ENCODE results near the gene MRPL33. TPM values are rescaled to one million over a fixed set of nuclear protein-coding genes. Genes with fewer than 3 reads are reported as not detected.

The MRPL33 gene
- total and polyA plus RNA-seq, 2 of the 13 experiments (the other 11 are each of a cell fraction or from before 2014, with no cell fraction given) = 69.7 to 218 TPM

DNA sequence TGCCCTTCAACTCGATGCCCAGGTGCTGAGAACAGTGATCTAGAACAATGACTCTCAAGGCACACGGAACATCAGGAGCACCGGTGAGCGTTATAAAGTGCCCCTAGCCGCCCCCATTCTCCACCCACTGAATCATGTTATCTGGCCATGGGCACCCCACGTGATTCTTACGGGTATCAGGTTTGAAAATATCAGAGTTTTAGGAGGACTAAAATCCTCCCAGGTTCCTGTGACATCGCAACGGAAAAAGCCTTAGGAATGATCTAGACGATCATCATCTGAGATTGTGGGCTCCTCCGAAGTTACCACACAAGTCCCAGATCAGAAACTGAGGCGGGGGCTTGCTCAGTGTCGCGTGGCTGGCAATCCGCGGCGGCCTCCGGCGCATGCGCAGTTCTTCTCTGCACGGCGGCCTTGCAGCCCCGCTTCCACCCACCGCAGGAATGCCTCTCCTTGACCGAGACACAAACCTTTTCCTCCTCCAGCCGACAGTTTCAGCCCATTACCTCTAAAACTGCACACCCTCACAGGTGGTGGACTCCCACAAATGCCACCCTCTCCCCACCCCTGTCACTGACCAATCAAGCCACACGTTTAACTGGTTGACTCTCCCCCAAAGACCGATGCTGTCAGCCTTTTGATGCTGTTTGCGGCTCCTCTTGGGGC is 5.8 kb upstream of the MRPL33 start (continued):
- TF ChIP-seq ZNF652 (CRISPR knock-in tag; IDR thresholded peaks at IDR 0.05; ENCODE audit: borderline replicate concordance, low read depth) (no peak), RXRA (CRISPR knock-in tag; IDR thresholded peaks at IDR 0.05) (0 out of 2 replicates have a peak, but pooled peaks have one; percentile 15), FOXA1 (IDR thresholded peaks at IDR 0.05) (no peak), FOXA1 (CRISPR knock-in tag; IDR thresholded peaks at IDR 0.05) (no peak), YEATS4 (CRISPR knock-in tag; IDR thresholded peaks at IDR 0.05; ENCODE audit: borderline replicate concordance) (peak; percentile 26; the same call in 1 of the 2 replicates), RBFOX2 (IDR thresholded peaks at IDR 0.05; ENCODE audit: low read depth, low read length) (peak; percentile 63), ATF7-NPFF (CRISPR knock-in tag; IDR thresholded peaks at IDR 0.05; ENCODE audit: low read depth) (peak; percentile 58; the same call in 1 of the 2 replicates), ZNF746 (CRISPR knock-in tag; IDR thresholded peaks at IDR 0.05) (no peak), TCF7 (IDR thresholded peaks at IDR 0.05; ENCODE audit: low read depth) (no peak), MAZ (IDR thresholded peaks at IDR 0.05; ENCODE audit: borderline replicate concordance, low read depth, low read length) (0 out of 2 replicates have a peak, but pooled peaks have one; percentile 48), MAZ (CRISPR knock-in tag; IDR thresholded peaks at IDR 0.05; ENCODE audit: low read depth) (peak; percentile 46; the same call in 1 of the 2 replicates), KDM2A (CRISPR knock-in tag; IDR thresholded peaks at IDR 0.05; ENCODE audit: borderline replicate concordance, low read depth) (peak; percentile 51; the same call in 1 of the 2 replicates), ZSCAN22 (CRISPR knock-in tag; IDR thresholded peaks at IDR 0.05) (no peak), CHD2 (IDR thresholded peaks at IDR 0.05; ENCODE audit: low read depth, low read length) (no peak)
- TF ChIP-seq, protein P1, sequence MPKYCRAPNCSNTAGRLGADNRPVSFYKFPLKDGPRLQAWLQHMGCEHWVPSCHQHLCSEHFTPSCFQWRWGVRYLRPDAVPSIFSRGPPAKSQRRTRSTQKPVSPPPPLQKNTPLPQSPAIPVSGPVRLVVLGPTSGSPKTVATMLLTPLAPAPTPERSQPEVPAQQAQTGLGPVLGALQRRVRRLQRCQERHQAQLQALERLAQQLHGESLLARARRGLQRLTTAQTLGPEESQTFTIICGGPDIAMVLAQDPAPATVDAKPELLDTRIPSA (CRISPR knock-in tag; IDR thresholded peaks at IDR 0.05; ENCODE audit: borderline replicate concordance) = no peak
- TF ChIP-seq, protein P2, sequence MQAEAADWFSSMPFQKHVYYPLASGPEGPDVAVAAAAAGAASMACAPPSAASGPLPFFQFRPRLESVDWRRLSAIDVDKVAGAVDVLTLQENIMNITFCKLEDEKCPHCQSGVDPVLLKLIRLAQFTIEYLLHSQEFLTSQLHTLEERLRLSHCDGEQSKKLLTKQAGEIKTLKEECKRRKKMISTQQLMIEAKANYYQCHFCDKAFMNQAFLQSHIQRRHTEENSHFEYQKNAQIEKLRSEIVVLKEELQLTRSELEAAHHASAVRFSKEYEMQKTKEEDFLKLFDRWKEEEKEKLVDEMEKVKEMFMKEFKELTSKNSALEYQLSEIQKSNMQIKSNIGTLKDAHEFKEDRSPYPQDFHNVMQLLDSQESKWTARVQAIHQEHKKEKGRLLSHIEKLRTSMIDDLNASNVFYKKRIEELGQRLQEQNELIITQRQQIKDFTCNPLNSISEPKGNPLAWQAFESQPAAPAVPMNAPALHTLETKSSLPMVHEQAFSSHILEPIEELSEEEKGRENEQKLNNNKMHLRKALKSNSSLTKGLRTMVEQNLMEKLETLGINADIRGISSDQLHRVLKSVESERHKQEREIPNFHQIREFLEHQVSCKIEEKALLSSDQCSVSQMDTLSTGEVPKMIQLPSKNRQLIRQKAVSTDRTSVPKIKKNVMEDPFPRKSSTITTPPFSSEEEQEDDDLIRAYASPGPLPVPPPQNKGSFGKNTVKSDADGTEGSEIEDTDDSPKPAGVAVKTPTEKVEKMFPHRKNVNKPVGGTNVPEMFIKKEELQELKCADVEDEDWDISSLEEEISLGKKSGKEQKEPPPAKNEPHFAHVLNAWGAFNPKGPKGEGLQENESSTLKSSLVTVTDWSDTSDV (CRISPR knock-in tag; IDR thresholded peaks at IDR 0.05) = no peak
- TF ChIP-seq, protein P3, sequence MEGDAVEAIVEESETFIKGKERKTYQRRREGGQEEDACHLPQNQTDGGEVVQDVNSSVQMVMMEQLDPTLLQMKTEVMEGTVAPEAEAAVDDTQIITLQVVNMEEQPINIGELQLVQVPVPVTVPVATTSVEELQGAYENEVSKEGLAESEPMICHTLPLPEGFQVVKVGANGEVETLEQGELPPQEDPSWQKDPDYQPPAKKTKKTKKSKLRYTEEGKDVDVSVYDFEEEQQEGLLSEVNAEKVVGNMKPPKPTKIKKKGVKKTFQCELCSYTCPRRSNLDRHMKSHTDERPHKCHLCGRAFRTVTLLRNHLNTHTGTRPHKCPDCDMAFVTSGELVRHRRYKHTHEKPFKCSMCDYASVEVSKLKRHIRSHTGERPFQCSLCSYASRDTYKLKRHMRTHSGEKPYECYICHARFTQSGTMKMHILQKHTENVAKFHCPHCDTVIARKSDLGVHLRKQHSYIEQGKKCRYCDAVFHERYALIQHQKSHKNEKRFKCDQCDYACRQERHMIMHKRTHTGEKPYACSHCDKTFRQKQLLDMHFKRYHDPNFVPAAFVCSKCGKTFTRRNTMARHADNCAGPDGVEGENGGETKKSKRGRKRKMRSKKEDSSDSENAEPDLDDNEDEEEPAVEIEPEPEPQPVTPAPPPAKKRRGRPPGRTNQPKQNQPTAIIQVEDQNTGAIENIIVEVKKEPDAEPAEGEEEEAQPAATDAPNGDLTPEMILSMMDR (CRISPR knock-in tag; IDR thresholded peaks at IDR 0.05) = no peak
- TF ChIP-seq, protein P4, sequence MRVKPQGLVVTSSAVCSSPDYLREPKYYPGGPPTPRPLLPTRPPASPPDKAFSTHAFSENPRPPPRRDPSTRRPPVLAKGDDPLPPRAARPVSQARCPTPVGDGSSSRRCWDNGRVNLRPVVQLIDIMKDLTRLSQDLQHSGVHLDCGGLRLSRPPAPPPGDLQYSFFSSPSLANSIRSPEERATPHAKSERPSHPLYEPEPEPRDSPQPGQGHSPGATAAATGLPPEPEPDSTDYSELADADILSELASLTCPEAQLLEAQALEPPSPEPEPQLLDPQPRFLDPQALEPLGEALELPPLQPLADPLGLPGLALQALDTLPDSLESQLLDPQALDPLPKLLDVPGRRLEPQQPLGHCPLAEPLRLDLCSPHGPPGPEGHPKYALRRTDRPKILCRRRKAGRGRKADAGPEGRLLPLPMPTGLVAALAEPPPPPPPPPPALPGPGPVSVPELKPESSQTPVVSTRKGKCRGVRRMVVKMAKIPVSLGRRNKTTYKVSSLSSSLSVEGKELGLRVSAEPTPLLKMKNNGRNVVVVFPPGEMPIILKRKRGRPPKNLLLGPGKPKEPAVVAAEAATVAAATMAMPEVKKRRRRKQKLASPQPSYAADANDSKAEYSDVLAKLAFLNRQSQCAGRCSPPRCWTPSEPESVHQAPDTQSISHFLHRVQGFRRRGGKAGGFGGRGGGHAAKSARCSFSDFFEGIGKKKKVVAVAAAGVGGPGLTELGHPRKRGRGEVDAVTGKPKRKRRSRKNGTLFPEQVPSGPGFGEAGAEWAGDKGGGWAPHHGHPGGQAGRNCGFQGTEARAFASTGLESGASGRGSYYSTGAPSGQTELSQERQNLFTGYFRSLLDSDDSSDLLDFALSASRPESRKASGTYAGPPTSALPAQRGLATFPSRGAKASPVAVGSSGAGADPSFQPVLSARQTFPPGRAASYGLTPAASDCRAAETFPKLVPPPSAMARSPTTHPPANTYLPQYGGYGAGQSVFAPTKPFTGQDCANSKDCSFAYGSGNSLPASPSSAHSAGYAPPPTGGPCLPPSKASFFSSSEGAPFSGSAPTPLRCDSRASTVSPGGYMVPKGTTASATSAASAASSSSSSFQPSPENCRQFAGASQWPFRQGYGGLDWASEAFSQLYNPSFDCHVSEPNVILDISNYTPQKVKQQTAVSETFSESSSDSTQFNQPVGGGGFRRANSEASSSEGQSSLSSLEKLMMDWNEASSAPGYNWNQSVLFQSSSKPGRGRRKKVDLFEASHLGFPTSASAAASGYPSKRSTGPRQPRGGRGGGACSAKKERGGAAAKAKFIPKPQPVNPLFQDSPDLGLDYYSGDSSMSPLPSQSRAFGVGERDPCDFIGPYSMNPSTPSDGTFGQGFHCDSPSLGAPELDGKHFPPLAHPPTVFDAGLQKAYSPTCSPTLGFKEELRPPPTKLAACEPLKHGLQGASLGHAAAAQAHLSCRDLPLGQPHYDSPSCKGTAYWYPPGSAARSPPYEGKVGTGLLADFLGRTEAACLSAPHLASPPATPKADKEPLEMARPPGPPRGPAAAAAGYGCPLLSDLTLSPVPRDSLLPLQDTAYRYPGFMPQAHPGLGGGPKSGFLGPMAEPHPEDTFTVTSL (CRISPR knock-in tag; IDR thresholded peaks at IDR 0.05; ENCODE audit: borderline replicate concordance) = 0 out of 2 replicates have a peak, but pooled peaks have one; percentile 21
